GM21786 (cell line): ENCODE results near the gene DAP3.
"Not testable (repeated sequence)": the region's sequence is repeated elsewhere in the genome, so short reads cannot be mapped to it uniquely, and the experiment has no call there.

ENCODE experiments used
- ATAC-seq: cut with Tn5 transposase; IDR thresholded peaks from one replicate; pipeline ENCODE4 v1.9.1; 2021; ENCODE audit not compliant: unreplicated experiment

The DAP3 gene

GRCh38 chr1:155681776-155682175 lies 7.1 kb upstream of the DAP3 start:
- ATAC-seq = no peak

DNA sequence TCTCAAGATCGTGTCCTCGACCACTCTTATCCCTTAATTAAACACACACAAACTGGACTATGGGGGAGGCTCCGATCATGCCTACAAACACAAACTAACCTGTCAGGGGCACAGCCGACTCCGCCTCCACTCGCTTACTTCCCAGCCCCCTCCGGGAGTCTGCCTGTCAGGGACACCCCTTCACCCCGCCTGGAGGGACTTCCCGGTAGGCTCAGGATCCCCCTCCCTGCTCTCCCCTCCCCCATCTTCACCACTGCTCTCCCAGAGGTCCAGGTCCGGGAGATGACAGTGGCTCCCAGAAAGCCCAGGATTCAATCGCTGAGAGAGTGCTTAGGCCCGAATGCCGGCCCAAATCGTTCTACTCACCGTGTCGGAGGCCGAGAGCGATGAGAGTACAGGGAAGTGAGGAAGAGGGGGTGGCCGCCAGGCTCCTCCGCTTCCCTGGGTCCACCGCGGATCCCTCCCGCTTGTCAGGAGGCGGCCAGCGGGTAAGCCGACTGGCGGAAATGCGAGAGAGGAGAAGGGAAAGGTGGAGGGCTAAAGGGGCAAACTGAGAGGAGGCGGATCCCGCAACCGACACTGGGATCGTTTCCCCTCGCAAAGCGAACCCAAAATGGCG lies 1.1 kb upstream of the DAP3 start:
- ATAC-seq = not testable (repeated sequence)

DNA sequence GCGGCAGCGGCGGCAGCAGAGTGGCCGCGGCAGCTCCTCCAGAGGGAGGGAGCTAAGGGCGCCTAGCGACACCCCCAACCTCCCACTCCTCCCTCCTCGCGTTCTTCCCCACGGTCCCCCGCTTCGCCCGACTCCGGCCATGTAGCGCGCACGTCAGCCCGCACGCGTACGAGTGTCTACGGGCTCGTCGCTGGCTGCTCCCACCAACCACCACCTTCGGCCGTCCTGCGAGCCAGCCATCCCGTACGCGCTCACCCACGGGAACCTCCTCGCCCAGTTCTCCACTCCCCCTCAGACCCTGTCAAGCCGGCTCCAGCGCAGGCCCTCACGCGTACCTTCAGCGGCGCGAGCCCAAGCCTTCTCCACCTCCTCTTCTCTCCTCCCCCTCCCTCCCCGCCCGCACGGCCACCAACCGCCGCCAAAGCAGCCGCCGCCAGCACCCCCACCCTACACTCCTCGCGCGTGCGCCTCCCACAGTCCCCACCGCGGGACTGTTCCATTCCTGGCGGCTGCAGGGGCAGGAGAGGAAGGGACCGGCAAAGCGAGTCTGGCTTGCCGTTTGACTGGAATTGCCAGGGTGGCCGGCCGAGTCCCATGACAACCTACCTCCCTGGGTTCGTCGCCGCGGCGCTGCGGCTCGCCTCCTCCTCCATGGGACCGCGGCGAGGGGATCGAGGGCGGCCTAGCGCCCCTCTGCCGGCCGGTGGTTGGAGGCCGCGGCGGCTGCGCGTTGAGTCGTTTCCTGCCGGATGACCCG lies 389 bp upstream of the DAP3 start, which contains the start of gene YY1AP1:
Gene YY1AP1, minus strand, starts transcription at position 451 of the 757 bp plus-strand sequence. CDS start 8,338 bp downstream, outside the sequence.
- ATAC-seq = peak; percentile 83

GRCh38 chr1:155691992-155692528 lies 3.2 kb downstream of the DAP3 start:
- no peak for ATAC-seq

DNA sequence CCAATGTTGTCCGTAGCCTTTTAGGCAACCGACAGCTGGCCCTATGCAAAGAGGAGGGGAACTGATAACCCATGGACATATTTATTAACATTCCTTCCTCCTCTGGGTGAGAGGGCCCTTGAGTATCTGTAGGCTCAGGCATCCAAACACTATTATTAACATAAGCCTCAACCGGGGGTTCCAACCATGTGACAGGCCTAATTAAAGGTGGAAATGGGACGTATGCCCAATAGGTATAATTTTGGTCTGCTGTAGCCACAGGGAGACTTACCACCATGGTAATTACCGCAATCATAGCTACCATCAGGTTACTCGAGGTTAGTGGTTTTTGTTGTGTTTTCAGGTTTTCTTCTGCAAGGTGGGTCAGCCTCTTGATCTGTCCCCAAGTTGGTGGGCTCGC lies 5.3 kb downstream of the DAP3 start:
- ATAC-seq = no peak

DNA sequence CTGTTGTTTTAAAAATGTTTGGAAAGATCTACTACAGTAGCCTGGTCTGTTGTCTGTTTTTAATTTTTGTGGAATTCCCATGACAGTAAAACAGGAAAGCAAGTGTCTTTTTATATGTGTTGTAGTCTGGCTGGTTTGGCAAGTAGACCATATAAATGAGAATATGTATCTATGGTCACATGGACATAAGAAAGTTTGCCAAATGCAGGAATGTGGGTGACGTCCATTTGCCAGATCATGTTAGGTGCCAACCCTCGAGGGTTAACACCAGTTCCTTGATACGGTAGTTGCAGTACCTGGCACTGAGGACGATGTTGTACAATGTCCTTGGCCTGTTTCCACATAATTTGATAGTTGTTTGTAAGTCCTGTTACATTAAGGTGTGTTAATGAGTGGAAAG lies 6.2 kb downstream of the DAP3 start:
- ATAC-seq = no peak

DNA sequence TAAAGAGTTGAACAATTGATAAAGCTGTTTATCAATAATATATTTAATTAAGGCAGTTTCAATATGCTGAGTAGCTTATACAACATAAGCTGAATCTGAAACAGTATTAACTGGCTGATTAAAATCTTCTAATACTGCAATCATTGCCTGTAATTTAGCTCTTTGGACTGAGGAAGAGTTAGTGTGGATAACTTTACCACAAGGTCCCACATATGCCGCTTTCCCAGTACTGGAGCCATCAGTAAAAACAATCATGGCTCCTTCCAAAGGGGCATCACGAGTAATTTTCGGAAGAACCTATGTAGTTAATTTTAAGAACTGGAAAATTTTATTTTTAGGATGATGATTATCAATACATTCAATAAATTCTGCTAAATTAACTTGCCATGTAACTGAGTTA lies 6.7 kb downstream of the DAP3 start:
- no peak for ATAC-seq

- no peak for ATAC-seq
These were observed 7.6 kb downstream of the DAP3 start for GRCh38 chr1:155696524-155696923.

DNA sequence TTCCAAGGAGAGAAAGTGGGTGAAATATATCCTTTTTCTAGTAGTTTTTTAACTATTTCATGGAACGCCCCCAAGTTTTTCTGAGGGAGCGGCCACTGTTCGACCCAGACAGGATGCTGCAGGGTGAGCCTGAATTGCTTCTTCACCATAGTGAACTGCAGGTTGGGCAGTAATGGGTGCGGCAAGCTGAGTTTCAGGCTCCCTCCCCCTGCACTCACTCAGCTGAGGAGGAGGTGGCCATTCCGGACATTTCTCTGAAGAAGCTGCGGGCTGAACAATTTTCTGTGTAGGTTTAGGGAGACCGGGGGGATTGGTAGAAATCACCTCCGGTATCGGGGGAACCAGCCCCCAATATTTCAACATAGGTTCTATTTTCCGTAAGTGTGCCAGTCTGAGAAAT lies 8.2 kb downstream of the DAP3 start:
- no peak for ATAC-seq

- ATAC-seq = not testable (repeated sequence)
These were observed 8.7 kb downstream of the DAP3 start for GRCh38 chr1:155697616-155698015.

DNA sequence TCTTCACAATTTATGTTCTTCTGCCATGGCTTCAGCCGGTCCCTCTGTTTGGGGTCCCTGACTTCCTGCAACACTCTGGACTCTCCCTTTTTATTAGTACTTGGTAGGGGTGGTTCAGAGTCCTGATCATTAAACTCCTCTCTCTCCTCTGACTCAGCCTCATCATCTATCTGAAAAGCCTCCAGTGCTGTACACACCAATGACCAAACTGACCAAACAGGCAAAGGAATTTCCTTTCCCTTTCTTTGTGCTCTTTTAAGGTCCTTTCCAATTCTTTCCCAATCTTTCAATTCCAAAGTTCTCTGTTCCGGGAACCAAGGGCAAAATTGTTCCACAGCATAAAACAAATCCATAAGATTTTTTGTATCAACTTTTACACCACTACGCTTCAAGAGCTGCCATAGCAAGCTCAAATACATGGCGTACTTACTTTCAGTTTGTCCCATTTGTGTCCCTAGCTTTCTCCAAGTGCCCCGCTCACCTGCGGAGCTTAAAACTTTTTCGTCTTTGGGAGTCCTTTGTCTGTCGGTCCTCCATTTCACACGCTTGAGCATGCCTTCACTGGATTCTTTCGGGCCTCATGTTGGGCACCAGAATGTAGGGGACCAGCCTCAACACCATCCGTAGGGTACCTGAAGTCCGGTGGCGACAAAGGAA lies 9.6 kb downstream of the DAP3 start:
- no peak for ATAC-seq

- ATAC-seq = not testable (repeated sequence)
These were observed 10.2 kb downstream of the DAP3 start for GRCh38 chr1:155699062-155699461.

DNA sequence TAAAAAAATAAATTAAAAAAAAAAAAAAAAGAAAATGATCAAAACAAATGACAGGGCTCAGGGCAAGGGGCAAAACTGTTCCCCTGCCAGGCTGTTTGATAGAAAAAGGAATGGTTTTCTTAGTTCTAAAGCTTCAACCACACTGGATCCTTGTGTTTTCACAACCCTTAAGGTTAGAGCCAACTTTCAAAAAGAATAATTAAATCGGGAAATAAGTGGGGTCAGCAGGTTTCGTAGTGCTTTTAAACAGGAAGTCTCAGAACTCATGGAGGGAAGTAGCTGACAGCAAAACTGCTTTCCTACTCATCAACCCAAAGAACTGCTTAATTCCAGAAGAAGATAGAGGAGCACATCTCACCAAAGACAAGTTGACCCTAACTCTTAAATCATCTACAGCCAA lies 12.8 kb downstream of the DAP3 start:
- ATAC-seq = not testable (repeated sequence)

DNA sequence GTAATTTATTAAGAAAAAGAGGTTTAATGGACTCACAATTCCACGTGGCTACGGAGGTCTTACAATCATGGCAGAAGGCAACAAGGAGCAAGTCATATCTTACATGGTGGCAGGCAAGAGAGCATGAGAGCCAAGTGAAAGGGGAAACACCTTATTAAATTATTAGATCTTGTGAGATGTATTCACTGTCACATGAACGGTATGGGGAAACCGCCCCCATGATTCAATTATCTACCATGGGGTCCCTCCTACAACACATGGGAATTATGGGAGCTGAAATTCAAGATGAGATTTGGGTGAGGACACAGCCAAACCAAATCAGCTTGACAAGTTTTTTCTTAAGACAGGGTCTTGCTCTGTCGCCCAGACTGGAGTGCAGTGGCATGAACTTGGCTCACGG lies 14.3 kb downstream of the DAP3 start:
- no peak for ATAC-seq

- not testable (repeated sequence) for ATAC-seq
These were observed 15.5 kb downstream of the DAP3 start for GRCh38 chr1:155704414-155704813.

GRCh38 chr1:155706139-155706538 lies 17.2 kb downstream of the DAP3 start:
- no peak for ATAC-seq

DNA sequence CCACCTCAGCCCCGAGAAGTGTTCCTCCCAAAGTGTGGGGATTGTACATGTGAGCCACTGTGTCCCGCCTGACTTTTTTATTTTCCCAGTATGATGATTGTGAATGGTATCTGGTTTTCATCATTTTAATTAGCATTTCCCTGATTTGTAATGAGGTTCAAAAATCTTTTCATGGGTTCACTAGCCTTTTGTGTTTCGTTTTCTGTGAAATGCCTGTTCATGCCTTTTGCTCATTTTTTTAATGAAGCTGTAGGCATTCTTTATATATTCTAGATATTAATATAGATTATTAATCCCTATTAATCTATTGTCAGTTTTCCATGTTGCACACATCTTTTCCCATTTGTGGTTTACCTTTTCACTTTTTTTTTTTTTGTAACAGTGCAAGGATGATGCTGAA lies 20.5 kb downstream of the DAP3 start:
- no peak for ATAC-seq

DNA sequence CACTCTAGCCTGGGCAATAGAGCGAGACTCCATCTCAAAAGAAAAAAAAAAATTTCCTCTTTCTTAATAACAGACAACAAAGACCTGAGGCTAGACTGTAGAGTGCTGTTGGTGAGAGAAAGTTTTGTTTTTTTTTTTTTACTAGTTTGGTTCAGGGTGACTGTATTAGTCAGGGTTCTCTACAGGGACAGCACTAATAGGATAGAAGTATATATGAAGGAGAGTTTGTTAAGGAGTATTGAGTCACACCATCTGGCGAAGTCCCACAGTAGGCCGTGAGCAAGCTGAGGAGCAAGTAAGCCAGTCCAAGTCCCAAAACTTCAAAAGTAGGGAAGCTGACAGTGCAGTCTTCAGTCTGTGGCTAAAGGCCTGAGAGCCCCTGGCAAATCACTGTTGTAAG lies 22.6 kb downstream of the DAP3 start:
- not testable (repeated sequence) for ATAC-seq

- not testable (repeated sequence) for ATAC-seq
These were observed 23.7 kb downstream of the DAP3 start for GRCh38 chr1:155712636-155713035.

- ATAC-seq = no peak
These were observed 24.2 kb downstream of the DAP3 start for GRCh38 chr1:155713075-155713474.

DNA sequence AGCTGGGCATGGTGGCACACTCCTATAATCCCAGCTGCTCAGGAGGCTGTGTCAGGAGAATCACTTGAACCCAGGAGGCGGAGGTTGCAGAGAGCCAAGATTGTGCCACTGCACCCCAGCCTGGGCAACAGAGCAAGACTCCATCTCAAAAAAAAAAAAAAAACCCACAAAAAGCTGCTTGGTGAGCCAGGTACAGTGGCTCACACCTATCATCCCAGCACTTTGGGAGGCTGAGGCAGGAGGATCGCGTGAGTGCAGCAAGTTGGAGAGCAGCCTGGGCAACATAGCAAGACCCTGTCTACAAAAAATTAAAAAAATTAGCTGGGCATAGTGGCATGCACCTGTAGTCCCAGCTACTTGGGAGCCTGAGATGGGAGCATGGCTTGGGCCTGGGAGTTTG lies 26.2 kb downstream of the DAP3 start:
- ATAC-seq = not testable (repeated sequence)

GRCh38 chr1:155715777-155716176 lies 26.9 kb downstream of the DAP3 start:
- no peak for ATAC-seq
